GM11168 (cell line): ENCODE measurements around the gene CDRT15.
"Not testable (repeated sequence)": the region's sequence is repeated elsewhere in the genome, so short reads cannot be mapped to it uniquely, and the experiment has no call there.

Experiments used
- in situ Hi-C: fragments of 300-500 bp; cut with MboI; formaldehyde crosslinking; loops from one replicate; pipeline ENCODE4 v1.12.0; 2022; ENCODE audit warnings: low sequenced_read_pairs; ENCODE audit not compliant: unreplicated experiment

The CDRT15 gene

GRCh38 chr17:14211246-14211645 is 25.4 kb downstream of the CDRT15 start:
- in situ Hi-C loops = no loop called here

DNA sequence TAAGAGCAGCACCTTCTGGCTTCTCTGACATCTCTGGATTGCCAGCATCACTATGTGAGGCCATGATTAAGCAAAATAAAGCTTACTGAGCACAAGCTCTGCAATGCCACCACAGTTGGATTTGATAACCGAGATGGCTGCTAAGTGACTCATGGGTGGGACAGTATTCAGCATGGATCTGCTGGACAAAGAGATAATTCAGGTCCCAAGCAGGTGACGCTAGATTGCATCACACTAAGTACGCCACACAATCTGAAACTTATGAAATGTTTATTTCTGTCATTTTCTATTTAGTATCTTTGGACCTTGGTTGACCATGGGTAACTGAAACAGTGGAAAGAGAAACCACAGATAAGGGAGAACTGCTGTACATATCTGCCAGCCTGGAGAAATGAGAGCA is 27.4 kb downstream of the CDRT15 start:
- in situ Hi-C loops = no loop called here

- in situ Hi-C loops = no loop called here
Observed at GRCh38 chr17:14207791-14208190, 28.9 kb downstream of the CDRT15 start.

DNA sequence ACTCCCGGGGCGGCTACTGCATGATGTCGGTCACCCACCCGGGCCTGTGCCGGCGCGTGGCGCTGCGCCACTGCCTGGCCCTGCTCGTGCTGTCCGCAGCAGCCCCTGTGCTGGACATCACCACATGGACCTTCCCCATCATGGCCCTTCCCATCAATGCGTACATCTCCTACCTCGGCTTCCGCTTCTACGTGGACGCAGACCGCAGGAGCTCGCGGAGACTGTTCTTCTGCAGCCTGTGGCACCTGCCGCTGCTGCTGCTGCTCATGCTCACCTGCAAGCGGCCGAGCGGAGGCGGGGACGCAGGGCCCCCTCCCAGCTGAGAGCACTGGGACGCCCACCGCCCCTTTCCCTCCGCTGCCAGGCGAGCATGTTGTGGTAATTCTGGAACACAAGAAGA is 29.8 kb downstream of the CDRT15 start:
- in situ Hi-C loops = no loop called here

GRCh38 chr17:14205992-14206461 is 30.6 kb downstream of the CDRT15 start:
- in situ Hi-C loops = no loop called here

- in situ Hi-C loops = no loop called here
Observed at GRCh38 chr17:14205380-14205779, 31.3 kb downstream of the CDRT15 start.

DNA sequence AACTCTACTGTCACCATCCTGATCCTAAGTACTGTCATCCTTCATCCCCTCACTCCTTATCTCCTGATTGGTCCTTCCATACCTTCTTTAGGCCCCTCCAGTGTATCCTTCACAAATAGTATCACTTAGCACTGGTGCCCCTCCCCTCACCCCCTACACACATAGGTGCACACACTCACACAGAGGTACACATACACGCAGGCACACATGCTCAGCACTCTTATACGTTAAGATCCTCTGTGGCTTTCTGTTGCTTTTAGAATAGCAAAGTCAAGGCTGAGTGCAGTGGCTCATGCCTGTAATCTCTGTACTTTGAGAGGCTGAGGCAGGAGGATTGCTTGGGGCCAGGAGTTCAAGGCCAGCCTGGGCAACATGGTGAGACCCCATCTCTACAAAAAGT is 32.1 kb downstream of the CDRT15 start:
- in situ Hi-C loops = no loop called here

GRCh38 chr17:14204084-14204483 is 32.6 kb downstream of the CDRT15 start:
- in situ Hi-C loops = no loop called here

DNA sequence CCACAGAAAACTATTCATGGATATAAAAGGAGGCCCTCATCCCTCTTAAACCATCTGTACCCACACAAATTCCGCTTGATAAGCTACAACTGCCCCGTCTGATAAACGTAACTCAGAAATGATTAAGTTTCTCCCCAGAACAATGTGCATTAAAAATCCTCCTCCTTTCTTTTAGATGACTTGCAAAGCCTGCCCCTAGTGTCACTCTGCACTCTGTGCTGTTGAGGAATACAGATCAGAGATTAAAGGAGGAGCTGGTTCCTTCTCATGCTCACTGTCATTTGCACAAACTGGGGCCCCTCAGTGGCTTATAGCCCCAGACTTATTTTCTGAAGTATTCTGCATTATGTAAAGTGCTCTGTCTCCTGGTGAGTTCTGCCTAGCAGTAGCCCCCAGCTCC is 33.3 kb downstream of the CDRT15 start:
- in situ Hi-C loops = no loop called here

DNA sequence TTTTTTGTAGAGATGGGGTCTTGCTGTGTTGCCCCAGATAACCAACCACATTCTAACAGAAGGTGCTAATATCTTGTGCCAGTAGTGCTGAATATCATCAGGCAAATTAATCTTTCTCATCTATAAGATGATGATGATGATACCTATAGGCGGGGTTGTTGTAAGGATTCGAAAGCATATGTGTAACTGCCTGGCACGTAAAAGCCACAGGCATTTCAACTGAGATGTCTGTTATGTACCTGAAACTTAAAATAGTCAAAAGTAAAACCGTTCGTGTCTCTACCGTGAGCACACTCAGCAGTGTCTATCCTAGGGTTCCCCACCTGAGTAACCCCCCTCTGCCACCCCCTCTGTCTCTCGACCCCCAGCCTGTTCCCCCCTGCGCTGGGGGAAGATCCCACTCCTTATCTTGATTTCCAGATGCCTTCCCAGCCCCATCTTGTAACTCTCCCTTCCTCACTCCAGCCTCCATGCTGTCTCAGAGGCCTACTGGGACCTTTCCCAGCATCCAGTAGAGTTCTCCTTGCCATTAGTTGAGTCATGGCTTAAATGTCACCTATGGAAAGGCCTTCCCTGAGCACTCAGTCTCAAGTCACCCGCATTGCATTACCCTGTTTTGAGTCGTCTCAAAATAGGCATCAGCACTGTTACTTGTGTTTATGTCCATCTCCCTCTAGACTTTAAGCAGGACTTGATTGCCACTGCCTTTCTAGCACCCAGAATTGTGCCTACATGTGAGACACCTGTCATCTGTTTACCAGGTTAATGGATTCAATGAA is 34.1 kb downstream of the CDRT15 start:
- in situ Hi-C loops = no loop called here

DNA sequence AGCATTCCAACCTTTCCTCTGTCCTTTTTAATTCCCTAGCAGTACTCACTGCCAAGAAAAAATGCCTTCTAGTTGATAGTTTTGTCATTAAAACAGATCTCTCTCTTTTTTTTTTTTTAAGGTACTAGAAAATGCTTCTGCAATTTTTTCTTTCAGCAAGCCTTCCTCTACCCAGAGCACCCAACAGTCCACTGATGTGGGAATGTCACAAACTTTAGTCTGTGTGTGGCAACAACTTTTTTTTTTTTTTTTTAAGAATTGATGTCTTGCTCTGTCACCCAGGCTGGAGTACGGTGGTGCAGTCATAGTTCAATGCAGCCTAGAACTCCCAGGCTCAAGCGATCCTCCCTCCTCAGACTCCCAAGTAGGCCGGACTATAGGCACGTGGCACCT is 34.7 kb downstream of the CDRT15 start:
- in situ Hi-C loops = no loop called here

DNA sequence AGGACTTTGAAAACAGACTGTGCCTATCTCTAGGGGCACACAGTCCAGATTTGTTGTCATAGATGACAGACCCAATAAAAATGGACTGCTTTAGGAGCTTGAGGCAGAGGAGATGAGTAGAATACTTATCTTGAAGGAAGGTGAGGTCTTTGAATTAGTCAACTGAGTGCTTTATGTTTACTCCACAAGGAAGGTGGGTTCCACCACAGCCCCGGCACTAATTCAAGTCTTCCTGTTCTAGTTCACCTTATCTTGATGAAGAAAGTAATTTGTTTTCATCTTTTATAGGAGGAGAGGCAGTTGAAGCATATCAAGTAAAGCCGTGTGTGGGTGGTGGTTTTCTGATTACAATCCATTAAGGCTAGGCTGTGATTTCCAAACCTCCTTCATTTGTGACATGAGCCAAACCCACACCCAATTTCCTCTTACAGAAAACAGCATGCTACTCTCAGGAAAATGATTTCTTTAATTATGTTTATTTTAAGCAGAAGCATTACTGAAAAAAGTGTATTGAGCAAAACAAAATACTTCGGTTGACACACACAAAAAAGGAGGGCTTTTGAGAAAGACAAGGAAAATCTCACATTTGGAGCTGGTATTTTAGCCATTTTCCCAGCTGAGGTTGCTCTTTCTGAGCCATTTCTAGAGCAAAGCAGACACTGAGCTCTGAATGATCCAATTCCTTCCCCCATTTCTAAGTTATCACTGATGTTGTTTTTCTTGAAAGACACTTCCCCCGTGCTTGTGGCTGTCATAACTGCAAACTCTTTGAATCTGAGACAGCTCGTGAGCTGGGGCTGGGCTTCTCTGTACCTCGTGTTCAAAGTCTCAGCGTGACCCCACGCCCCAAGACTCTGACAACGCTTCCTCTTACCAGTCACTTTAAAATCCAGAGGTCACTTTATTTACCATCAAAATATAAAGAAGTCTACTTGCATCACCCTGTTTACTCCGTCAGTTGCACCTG is 35.4 kb downstream of the CDRT15 start:
- in situ Hi-C loops = no loop called here

DNA sequence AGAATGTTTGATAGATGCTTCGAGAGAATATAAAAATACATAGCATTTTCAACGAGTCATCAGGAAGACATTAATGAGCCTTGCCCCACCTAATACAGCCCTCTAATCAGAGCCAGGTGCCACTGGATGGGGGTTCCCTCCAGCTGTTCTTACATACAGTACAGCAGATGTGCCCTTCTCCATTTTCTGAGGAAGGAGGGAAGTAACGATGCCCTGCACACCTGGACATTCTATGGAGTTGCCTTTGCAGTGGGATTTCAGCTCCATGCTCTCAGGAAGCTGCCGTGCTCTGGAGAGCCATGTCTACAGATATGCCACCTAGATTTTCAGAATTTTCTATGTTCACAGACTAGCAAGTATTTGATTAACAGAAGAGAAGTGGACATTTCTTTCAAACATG is 36.3 kb downstream of the CDRT15 start:
- in situ Hi-C loops = no loop called here

DNA sequence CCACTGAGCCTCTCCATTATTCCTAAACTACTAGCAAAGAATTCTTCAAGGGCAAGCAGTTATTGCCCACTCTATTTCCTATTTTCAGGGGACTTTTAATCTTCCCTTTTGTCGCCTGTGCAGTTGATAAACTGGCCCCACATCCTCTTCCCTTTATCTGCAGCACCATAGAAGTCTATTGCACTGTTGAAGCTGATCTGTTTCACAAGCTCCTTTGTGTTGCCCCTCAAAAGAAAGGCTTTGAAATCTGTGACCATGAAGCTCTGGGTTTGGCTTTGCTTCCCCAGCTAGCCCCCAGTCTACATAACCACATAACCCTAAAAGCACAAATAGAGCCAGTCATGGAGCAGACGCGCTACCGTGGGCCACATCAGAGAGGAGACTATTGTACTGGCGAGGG is 37.1 kb downstream of the CDRT15 start:
- in situ Hi-C loops = no loop called here

- in situ Hi-C loops = no loop called here
Observed at GRCh38 chr17:14198575-14198974, 38.1 kb downstream of the CDRT15 start.

DNA sequence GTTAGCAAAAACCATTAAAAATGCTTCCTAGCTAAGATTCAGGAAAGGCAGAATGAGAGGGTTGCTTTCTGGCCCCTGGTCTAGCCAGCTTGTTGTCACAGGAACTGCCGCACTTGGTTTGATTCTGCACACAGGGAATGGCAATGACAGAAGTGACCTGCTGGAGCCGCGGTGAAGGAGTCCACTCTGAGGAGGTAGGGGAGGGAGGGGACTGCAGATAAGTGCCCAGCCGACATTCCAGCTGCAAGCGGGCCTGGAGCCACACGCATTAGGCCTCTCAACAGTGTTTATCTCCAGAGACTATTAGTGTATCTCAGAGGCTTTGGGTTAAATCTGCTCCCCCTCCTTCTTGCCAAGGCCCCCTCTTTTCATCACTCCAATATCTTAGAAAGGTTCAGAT is 38.6 kb downstream of the CDRT15 start:
- in situ Hi-C loops = no loop called here

DNA sequence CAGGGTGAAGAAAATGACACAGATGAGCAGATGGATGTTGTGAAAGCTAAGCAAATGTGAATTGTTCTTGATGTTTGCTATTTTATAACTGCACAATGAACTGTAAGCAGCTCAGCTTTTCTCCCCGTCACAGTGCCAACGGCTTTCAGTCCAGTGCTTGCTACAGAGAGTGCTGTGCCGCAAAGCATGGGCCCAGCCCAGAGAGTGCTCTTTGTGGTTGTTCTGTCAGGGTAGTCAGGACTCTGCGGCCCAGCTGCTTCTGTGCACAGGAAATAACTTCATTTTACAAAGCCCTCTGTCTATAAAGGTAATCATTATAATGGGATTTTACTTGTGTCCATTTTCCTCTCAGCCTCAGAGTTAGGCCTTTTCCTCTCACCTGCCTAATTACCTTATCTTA is 39.1 kb downstream of the CDRT15 start:
- in situ Hi-C loops = no loop called here

- in situ Hi-C loops = no loop called here
Observed at GRCh38 chr17:14197057-14197456, 39.6 kb downstream of the CDRT15 start.

DNA sequence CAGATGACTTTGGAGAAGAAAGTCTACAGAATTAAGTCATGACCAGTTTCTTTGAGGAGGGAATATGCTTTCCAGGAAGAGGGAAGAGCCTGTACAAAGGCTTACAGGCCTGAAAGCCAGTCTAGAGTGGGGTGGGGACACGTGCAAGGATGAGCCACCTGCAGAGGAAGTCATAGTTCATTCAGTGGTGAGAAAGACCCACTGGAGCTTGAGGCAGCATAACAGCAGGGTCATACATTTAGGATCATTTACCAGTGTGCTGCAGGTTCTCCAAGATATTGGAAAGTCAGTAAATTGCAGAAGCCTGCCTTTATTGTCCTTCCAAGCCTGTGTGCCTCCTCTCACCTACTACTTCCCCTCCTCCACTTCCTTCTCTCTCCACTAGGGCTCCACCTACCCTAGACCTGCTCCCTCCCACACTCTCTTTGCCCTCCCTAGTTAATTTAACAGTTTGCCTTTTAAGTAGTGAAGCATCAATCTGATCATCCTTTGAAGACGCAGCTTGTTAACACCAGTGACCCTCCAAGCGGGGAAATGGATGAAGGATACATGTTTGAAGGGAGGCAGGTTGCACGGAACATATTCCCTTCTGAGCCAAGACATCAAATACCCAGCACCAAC is 40.2 kb downstream of the CDRT15 start:
- in situ Hi-C loops = no loop called here

DNA sequence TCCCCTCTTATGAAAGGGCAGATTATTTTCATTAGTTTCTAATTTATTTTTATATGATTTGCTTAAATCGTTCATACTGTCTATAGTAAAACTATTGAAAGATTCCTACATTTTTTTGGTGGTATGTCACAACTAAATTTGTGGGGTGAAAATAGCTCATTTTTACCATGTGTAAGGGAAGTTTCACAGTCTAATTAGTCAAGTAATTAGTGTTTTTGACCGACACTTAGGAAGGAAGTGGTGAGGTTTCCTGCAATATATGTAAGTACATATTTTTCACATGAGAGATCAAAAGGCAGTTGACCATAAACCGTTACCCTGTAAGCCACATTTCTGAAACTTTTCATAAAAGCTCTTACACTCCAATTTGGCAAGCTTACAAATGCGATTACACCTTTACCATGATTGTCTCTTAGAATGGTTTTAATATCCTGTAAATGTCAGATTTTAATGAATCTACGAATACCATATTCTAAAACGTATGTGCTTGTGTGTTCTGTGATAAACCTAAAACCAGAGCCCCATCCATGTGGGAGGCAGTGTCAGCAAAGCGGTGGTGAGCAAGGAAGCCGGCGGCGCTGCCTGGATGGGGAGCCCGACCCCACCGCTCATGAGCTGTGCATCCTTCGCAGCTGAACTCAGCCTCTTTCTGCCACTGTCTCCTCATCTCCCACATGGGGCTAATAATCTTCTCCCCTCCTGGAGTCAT is 43.9 kb downstream of the CDRT15 start:
- in situ Hi-C loops = not testable (repeated sequence)
